OCI-LY3 (cell line): ENCODE data around the gene RP2.

Experiments used
- H2AFZ ChIP-seq: fragments of 200-600, 300-600 bp; shearing (Covaris generic); 2 replicates; pipeline ENCODE4 v1.6.0; 2014; ENCODE audit warnings: antibody characterized with exemption, low read depth, low read length
- H3K27ac ChIP-seq: fragments of 200-600, 300-600 bp; sonication (generic); 2 replicates; pipeline ENCODE4 v1.5.1; 2014; ENCODE audit warnings: mild to moderate bottlenecking, low read length, moderate library complexity, mixed read lengths
- H3K27me3 ChIP-seq: fragments of 200-600, 300-600 bp; sonication (generic); 2 replicates; pipeline ENCODE4 v1.6.1; 2014; ENCODE audit warnings: low read depth, low read length, mixed read lengths
- H3K36me3 ChIP-seq: fragments of 200-600, 300-600 bp; sonication (generic); replicated peaks from 2 replicates; pipeline ENCODE3; 2014; ENCODE audit warnings: low read depth, low read length, mixed read lengths
- H3K4me1 ChIP-seq: fragments of 300-600, 200-600 bp; sonication (generic); 2 replicates; pipeline ENCODE4 v1.6.1; 2014; ENCODE audit warnings: low read length, mixed read lengths
- H3K4me2 ChIP-seq: fragments of 200-600, 300-600 bp; sonication (generic); 2 replicates; pipeline ENCODE4 v1.6.1; 2014; ENCODE audit warnings: low read length, mixed read lengths
- H3K4me3 ChIP-seq: fragments of 300-600, 200-600 bp; sonication (generic); 2 replicates; pipeline ENCODE4 v1.5.1; 2014; ENCODE audit warnings: antibody characterized with exemption, mild to moderate bottlenecking, low read length, moderate library complexity
- H3K79me2 ChIP-seq: fragments of 300-600, 200-600 bp; shearing (Covaris generic); 2 replicates; pipeline ENCODE4 v1.6.1; 2014; ENCODE audit warnings: mild to moderate bottlenecking, low read length, mixed read lengths
- H3K9ac ChIP-seq: fragments of 300-600, 200-600 bp; shearing (Covaris generic); 2 replicates; pipeline ENCODE4 v1.6.0; 2014; ENCODE audit warnings: mild to moderate bottlenecking, low read length, moderate library complexity
- H3K9me3 ChIP-seq: fragments of 200-600, 300-600 bp; shearing (Covaris generic); 2 replicates; pipeline ENCODE4 v1.6.1; 2014; ENCODE audit warnings: low read length, mixed read lengths; ENCODE audit not compliant: insufficient read depth
- H4K20me1 ChIP-seq: fragments of 200-600, 300-600 bp; sonication (generic); 2 replicates; pipeline ENCODE4 v1.6.1; 2016; ENCODE audit warnings: low read length, mixed read lengths; ENCODE audit not compliant: insufficient read depth
- EZH2phosphoT487 ChIP-seq: fragments of 200-600 bp; shearing (Covaris generic); IDR thresholded peaks from 2 replicates; pipeline ENCODE4 v1.6.1; 2018; ENCODE audit warnings: antibody characterized with exemption, mixed run types, low read depth
- TF ChIP-seq, protein P1 (sequence below): fragments of 200-600, 300-600 bp; sonication (generic); IDR thresholded peaks from 2 replicates; pipeline ENCODE4 v1.5.1; 2014; ENCODE audit warnings: antibody characterized with exemption, low read length, low read depth

Gene RP2

DNA sequence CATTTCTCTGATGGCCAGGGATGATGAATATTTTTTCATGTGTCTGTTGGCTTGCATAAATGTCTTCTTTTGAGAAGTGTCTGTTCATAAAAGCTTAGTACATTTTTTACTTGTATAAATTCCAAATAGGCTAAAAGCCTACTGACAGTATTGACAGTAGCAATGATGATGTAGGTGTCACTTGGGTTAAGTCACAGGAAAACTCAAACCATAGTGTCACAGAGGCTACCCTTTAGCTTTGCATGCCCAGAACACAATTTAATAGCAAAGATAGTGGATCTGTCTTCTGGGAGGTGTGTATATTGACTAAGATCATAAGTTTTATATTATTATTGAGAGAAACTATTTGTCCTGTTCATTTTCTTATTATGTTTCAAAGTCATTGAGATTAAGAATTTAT, 8.1 kb downstream of the RP2 start:
- peaks cover 78% of the 10 kb centered on the region for H3K79me2 ChIP-seq
- no peak overlapping the region for H2AFZ ChIP-seq
- TF ChIP-seq EZH2phosphoT487: no peak
- TF ChIP-seq, protein P1, sequence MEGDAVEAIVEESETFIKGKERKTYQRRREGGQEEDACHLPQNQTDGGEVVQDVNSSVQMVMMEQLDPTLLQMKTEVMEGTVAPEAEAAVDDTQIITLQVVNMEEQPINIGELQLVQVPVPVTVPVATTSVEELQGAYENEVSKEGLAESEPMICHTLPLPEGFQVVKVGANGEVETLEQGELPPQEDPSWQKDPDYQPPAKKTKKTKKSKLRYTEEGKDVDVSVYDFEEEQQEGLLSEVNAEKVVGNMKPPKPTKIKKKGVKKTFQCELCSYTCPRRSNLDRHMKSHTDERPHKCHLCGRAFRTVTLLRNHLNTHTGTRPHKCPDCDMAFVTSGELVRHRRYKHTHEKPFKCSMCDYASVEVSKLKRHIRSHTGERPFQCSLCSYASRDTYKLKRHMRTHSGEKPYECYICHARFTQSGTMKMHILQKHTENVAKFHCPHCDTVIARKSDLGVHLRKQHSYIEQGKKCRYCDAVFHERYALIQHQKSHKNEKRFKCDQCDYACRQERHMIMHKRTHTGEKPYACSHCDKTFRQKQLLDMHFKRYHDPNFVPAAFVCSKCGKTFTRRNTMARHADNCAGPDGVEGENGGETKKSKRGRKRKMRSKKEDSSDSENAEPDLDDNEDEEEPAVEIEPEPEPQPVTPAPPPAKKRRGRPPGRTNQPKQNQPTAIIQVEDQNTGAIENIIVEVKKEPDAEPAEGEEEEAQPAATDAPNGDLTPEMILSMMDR: no peak

DNA sequence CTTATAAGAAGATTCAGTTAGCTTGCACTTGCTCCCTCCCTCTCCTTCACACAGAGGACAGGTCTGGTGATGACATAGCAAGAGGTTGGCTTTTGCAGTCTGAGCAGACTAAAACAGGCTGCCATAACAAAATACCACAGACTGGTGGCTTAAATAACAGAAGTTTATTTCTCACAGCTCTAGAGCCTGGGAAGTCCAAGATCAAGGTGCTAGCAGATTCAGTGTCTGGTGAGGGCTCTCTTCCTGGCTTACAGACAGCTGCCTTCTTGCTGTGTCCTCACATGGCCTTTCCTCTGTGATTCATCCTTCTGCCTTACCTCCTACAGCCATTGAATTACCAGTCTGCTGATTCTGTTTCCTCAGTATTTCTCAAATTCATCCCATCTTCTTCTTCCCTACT, 13.1 kb downstream of the RP2 start:
- no peak overlapping the region for H3K27ac ChIP-seq
- no peak overlapping the region for H3K4me2 ChIP-seq
- TF ChIP-seq, protein P1: no peak
- TF ChIP-seq EZH2phosphoT487: no peak
- no peaks in the 10 kb centered on the region for H3K9me3 ChIP-seq
- H4K20me1 ChIP-seq: peaks cover 36% of the 10 kb centered on the region
- peaks cover 8% of the 10 kb centered on the region for H3K36me3 ChIP-seq
- H3K4me3 ChIP-seq: no peak overlapping the region
- peaks cover 54% of the 10 kb centered on the region for H3K79me2 ChIP-seq
- H3K9ac ChIP-seq: no peak overlapping the region
- H3K4me1 ChIP-seq: no peaks in the 10 kb centered on the region
- no peaks in the 10 kb centered on the region for H3K27me3 ChIP-seq
- H2AFZ ChIP-seq: no peak overlapping the region

More for the DNA sequence above, 8.1 kb downstream of the RP2 start:
- Histone ChIP-seq H3K4me2 (no peak overlapping the region), H3K4me3 (no peak overlapping the region), H3K9ac (no peak overlapping the region), H3K36me3 (peaks cover 3% of the 10 kb centered on the region), H3K9me3 (no peaks in the 10 kb centered on the region), H4K20me1 (peaks cover 40% of the 10 kb centered on the region; the same call in 1 of the 2 replicates), H3K4me1 (peaks cover 7% of the 10 kb centered on the region; the same call in 1 of the 2 replicates), H3K27me3 (no peaks in the 10 kb centered on the region), H3K27ac (no peak overlapping the region)

DNA sequence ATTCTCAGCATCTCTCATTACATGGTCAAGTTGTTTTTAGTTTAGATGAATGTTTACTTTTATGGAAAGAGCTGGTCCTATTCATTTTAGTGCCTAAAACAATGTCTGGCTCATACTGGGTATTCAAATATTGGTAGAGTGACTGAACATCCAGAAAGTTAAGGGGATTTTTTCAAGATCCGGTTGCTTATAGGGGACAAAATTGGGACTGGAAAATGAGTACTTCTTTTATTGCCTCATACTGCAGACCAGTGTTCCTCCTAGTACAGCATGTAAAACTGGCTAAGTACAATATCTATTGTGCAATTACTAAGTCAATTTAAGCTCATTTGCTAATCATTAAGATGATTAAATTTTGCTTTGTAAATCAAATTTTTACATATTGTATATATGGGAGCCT, 13.9 kb downstream of the RP2 start:
- Histone ChIP-seq H3K36me3 (peaks cover 8% of the 10 kb centered on the region), H2AFZ (no peak overlapping the region), H3K9ac (no peak overlapping the region), H3K79me2 (peaks cover 48% of the 10 kb centered on the region), H3K4me3 (no peak overlapping the region), H4K20me1 (peaks cover 30% of the 10 kb centered on the region), H3K27me3 (no peaks in the 10 kb centered on the region), H3K4me1 (no peaks in the 10 kb centered on the region), H3K4me2 (no peak overlapping the region), H3K9me3 (no peaks in the 10 kb centered on the region), H3K27ac (no peak overlapping the region)
- no peak for TF ChIP-seq EZH2phosphoT487
- TF ChIP-seq, protein P1: no peak

DNA sequence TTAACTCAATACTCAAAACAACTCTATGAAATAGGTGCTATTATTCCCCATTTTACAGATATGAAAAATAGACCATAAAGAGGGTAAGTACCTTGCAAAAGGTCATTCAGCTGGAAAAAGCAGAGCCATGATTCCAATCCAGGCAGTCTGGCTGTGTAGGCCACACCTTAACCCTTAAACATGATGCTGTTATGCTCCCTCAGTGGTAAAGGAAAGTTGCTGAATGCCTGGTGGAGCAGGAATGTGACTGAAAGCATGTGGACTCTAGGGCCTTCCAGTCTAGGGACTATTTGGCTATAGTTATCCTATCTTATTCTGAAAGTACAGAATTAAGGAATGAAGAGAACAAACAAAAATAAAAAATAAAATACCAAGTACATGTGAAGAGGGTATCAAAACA, 19.6 kb downstream of the RP2 start:
- Histone ChIP-seq H2AFZ (no peak overlapping the region), H3K27me3 (no peaks in the 10 kb centered on the region), H3K4me2 (no peak overlapping the region), H3K27ac (no peak overlapping the region), H3K4me1 (no peaks in the 10 kb centered on the region), H3K9me3 (no peaks in the 10 kb centered on the region), H3K9ac (no peak overlapping the region), H3K36me3 (peaks cover 16% of the 10 kb centered on the region), H3K4me3 (no peak overlapping the region), H3K79me2 (peaks cover 4% of the 10 kb centered on the region; the same call in 1 of the 2 replicates), H4K20me1 (no peaks in the 10 kb centered on the region)
- TF ChIP-seq, protein P1: no peak
- no peak for TF ChIP-seq EZH2phosphoT487
